ENCODE data around the gene SPCS2.

DNA sequence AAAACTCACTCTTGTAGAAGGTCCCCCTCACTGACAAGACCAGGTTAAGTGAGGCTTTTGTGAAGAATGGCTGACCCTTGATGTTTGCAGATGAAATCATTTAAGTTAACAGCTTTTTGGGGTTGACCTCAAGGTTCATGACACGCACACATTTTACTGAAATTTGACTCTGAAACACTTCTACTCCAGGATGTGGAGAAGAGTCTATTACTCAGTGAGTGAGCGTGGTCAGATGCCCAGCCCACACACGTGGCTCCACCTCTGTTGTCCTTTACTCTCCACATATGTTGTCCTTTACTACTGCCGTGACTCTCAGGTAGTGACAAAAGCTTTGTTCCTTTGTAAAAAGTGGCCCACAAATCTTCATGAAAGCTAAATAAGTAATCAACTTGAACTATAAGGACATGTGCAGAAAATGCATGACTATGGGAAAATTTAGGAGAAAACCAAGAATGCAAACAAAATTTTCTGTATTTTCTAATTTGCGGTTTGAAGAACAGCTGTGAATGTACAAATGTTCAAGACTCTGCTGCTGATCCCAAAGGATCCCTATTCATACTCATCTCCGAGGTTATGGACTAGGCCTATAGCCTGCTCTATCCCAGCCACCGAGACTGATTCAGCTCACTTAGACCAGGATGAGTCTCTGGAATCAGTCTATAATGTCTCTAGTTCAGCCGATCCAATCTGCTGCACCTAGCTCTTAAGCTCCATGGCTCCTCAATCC lies 22.6 kb upstream of the SPCS2 start:
- TF ChIP-seq, protein P1, sequence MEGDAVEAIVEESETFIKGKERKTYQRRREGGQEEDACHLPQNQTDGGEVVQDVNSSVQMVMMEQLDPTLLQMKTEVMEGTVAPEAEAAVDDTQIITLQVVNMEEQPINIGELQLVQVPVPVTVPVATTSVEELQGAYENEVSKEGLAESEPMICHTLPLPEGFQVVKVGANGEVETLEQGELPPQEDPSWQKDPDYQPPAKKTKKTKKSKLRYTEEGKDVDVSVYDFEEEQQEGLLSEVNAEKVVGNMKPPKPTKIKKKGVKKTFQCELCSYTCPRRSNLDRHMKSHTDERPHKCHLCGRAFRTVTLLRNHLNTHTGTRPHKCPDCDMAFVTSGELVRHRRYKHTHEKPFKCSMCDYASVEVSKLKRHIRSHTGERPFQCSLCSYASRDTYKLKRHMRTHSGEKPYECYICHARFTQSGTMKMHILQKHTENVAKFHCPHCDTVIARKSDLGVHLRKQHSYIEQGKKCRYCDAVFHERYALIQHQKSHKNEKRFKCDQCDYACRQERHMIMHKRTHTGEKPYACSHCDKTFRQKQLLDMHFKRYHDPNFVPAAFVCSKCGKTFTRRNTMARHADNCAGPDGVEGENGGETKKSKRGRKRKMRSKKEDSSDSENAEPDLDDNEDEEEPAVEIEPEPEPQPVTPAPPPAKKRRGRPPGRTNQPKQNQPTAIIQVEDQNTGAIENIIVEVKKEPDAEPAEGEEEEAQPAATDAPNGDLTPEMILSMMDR (conservative IDR thresholded peaks at IDR 0.05), result no peak
- TF ChIP-seq ZFX (IDR thresholded peaks at IDR 0.05), result no peak
